NCI-H524 (cell line): ENCODE results near the gene FILIP1L.
A peak's percentile ranks its signal among the peaks of the same experiment; 100 is the strongest.

Experiments used
- DNase-seq, 2 experiments: peaks; one replicate each; lab custom pipeline; 2025; lab: John Stamatoyannopoulos, UW

FILIP1L gene

GRCh38 chr3:99923873-99924272 lies 190.4 kb downstream of the FILIP1L start:
- no peak for DNase-seq

DNA sequence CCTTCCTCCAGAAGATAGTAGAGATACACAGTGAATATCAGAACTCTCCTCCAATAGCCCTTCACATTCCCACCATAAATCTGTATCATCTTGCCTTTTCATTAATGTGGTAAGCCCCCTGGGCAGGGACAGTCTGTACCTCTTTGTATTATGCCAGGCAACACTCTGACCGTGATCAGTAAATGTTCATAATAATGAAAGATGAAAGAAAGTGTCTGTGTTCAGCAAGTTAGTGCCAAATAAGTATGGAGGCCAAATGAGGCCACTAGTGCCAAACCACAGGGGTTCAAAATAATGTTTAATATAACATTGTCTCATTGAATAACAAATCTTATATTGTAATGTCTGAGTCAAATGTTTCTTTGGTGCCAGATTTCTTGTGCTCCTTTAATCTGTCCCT lies 192.3 kb downstream of the FILIP1L start:
- no peak for DNase-seq

- no peak for DNase-seq
These were observed 193.0 kb downstream of the FILIP1L start for GRCh38 chr3:99921377-99921695.

DNA sequence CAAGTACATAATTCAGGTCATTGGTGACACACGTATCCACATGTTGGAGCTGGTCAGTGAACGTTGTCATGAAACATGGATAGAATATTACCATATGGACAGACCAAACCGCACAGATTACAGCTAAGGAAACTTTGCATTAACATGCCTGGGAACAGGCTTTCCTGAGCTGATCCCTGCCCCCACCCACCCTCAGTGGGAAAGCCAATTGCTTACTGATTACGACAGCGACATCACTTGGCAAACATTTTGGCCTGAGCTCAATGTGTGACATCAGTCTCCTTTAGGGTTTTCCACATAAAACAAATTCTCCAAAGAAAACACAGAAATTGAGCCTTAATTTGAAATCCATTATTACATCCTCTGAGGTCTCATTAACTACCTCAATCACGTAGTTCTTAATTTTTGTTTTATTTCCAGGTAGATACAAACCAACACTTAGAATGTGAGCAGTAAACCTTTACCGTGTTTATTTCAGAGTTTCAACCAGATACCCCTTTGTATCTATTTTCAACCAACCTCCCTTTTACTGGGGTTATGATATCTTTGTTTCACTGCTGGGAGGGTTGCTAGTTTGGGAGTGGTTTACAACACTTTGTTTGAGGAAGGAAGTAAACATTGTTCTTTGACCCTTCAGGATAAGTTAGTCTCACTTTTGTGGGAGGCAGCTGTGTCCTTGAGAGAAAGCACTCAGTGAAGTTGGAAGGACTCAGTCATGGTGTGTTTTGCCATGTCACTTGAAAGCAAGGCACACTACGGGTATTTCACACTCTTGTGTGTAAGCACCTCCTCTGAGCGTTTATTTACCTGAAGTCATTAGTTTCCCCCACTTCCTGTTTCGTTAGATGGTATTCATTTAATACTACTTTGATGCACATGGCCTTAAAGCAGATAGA lies 193.6 kb downstream of the FILIP1L start:
- DNase-seq = no peak

- no peak for DNase-seq
These were observed 194.6 kb downstream of the FILIP1L start for GRCh38 chr3:99919694-99920093.

DNA sequence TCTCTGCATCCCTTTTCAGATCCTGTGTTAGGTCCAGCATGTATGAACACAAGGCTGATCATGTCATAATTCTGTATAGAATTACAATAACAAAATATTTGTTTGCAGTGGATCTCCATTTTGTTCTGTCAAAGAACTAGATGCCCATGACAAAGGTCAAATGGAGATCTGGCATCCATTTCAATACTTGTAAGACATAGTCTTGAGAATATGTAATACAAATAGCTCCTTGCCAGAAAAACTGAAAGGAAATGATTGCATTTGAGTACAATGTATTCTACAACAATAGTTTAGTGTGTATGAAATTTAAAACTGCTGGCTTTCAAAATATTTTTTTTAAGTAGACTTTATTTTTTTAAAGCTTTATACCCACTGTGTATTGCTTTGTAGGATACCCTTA lies 195.6 kb downstream of the FILIP1L start:
- no peak for DNase-seq

DNA sequence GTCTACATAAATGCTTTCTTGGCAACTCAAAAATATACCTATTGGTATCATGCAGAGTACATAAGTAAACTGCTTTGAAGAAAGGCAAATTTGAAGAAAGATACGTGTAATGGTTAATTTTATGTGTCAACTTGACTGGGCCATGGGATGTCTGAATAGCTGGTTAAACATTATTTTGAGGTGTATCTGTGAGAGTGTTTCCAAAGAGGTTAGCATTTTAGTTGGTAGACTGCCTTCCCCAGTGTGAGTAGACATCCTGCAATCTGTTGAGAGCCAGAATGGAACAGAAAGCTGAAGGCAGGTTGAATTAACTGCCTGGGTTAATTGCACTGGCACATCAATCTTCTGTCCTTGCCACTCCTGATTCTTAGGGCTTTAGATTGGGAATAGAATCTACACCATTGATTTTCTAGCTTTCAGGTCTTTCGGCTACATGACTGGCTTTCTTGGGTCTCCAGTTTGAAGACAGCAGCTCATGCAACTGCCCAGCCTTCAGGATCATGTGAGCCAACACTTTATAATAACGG lies 198.3 kb downstream of the FILIP1L start:
- DNase-seq = no peak

- DNase-seq = peak; percentile 87 to 97
These were observed 202.9 kb downstream of the FILIP1L start for GRCh38 chr3:99911433-99911832.

DNA sequence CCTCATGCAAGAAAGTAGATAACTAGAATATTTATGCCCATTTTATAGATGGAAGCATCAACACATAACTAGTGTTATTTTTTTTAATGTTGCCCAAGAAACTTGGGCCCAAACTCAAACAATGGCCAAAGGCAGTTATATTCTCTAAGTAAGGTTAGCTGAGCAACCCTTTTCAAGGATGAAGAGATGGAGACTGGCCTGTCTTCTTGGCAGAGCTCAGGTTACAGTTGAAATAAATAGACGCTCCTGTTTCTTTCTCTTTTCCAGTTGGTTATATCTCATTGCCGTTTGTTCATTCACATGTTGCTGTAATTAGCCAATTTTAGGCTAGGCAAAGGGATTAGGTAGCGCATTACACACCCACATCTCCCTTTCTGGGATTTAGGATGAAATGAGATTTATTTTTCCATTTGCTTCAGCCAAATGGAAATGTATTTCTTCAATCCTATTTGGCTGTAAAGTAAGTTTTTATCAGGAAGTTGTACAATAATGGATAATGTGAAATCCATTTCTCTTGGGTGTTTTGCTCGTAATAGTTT lies 203.5 kb downstream of the FILIP1L start:
- peak in 1 of 2 experiments; percentile 17 for DNase-seq

GRCh38 chr3:99909714-99910495 lies 204.4 kb downstream of the FILIP1L start:
- DNase-seq = no peak

DNA sequence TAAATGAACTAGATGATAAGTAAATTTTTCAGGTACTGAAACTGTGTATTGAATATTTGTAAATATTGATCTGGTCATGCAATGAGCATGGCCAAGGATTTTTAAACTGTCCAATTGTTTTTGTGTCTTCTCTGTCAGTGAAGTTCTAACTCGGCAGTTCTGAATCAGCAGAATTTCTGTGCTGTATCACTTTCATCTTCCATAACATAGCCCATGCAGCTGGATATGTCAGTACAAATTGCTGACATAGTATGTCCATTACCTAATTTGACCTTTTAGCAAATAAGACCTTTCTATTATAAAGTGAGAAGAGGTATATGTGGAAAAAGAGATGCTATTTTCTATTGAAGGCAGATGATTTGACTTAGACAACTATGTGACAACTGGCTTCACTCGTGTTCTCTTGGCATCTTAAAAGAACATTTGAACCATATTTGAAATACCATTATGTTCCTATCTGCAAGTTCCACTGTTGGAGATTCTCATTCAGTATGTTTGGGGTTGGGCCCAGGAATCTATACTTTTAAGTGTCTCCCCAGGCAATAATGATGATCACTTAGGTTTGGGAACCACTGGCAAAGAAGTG lies 206.2 kb downstream of the FILIP1L start:
- DNase-seq = no peak

GRCh38 chr3:99903869-99904268 lies 210.4 kb downstream of the FILIP1L start:
- no peak for DNase-seq

GRCh38 chr3:99902091-99902490 lies 212.2 kb downstream of the FILIP1L start:
- no peak for DNase-seq

DNA sequence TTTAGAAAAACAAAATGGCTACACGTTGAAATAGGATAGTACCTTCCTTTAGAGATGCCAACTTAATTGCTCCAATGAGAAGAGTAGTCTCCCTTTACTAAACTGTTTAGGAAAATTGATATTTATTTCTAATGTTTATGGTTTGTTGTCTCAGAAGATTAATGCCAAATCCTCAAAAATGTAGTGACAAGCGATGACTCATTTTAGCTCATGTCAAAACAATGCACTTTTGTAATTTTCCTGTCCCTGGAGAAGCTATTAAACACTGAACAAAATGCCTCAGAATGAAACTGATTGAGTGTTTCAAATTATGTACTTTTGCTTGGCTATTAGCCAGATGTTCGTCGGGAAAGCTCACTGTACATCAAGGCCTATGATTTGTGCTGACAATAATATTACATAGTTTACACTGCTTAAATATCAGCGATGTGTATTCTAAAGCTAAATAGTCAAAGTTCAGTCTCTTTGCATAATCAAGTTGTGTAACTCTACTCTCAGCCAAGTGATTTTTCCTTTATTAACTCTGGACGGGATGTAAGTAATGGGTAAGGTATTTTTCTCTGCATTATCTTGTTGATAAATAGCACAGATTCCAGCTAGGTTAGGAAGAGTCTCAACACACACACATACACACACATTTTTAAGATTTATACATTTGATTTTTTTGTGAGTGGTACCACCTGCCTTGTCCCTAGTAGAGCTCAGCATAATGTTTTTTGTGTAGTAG lies 212.9 kb downstream of the FILIP1L start:
- no peak for DNase-seq

DNA sequence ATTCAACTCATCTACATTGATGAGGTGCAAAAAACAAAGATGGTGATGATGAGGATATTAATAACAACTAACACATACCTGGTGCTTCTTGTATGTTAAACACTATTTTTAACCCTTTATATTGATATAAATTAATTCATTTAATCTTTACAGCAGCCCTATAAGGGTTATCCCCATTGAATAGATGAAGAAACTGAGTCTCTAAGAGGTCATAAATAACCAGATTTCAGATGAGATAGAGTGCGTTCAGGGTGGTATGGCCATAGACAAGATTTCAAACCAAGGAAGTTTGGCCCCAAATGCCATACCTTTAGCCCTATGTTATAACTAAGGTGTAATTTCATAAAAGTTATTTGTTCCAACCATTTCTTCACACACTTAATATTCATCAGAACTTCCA lies 214.1 kb downstream of the FILIP1L start:
- DNase-seq = no peak

GRCh38 chr3:99899603-99900002 lies 214.7 kb downstream of the FILIP1L start:
- no peak for DNase-seq

- no peak for DNase-seq
These were observed 217.8 kb downstream of the FILIP1L start for GRCh38 chr3:99896482-99896881.

- no peak for DNase-seq
These were observed 218.4 kb downstream of the FILIP1L start for GRCh38 chr3:99895703-99896441.

- DNase-seq = no peak
These were observed 219.1 kb downstream of the FILIP1L start for GRCh38 chr3:99895131-99895696.

DNA sequence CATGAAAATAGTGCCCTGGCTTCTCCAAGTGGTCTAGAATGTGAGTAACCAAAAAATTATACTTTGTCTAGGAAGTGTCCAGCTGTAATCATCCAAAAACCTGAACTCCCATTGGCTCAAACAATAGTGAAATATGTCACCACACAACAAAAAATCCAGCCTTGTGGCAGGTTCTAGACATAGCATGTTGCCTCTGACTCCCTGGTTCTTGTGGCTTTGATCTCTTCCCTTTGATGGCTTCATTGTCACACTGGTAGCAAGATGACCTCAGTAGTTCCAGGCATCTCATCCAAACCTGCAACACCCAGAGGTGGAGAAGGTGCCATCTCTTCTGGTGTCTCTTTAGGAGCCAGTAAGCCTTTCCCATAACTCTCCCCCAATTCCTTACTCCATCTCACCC lies 222.0 kb downstream of the FILIP1L start:
- DNase-seq = no peak
